ENCODE measurements around the gene POU2F2.

DNA sequence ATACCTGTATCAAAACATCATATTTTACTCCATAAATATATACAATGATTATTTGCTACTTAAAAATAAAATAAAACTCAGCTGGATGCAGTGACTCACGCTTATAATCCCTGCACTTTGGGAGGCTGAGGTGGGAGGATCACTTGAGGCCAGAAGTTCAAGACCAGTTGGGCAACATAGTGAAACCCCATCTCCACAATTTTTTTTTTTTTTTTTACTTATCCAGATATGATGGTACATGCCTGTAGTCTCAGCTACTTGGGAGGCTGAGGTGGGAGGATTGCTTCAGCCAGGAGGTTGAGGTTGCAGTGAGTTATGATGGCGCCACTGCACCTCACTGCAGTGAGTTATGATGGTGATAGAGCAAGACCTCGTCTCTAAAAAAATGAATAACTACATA, 22.4 kb downstream of the POU2F2 start:
- no peak for TF ChIP-seq TCF7 (IDR thresholded peaks at IDR 0.05; ENCODE audit: borderline replicate concordance)
- TF ChIP-seq, protein P1, sequence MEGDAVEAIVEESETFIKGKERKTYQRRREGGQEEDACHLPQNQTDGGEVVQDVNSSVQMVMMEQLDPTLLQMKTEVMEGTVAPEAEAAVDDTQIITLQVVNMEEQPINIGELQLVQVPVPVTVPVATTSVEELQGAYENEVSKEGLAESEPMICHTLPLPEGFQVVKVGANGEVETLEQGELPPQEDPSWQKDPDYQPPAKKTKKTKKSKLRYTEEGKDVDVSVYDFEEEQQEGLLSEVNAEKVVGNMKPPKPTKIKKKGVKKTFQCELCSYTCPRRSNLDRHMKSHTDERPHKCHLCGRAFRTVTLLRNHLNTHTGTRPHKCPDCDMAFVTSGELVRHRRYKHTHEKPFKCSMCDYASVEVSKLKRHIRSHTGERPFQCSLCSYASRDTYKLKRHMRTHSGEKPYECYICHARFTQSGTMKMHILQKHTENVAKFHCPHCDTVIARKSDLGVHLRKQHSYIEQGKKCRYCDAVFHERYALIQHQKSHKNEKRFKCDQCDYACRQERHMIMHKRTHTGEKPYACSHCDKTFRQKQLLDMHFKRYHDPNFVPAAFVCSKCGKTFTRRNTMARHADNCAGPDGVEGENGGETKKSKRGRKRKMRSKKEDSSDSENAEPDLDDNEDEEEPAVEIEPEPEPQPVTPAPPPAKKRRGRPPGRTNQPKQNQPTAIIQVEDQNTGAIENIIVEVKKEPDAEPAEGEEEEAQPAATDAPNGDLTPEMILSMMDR (IDR thresholded peaks at IDR 0.05 in 2 of 3, conservative IDR thresholded peaks at IDR 0.05 in 1 of 3; ENCODE audit: control insufficient read depth in 2 of 3, extremely low read depth in 1 of 3, insufficient read depth in 1 of 3, low read depth in 3 of 3, low read length in 3 of 3), result no peak
- no peak for TF ChIP-seq RFX5 (IDR thresholded peaks at IDR 0.05; ENCODE audit: low read depth, low read length)
- no peak for TF ChIP-seq TAF1 (IDR thresholded peaks at IDR 0.05; ENCODE audit: borderline replicate concordance, low read depth, low read length)
- TF ChIP-seq EP300 (IDR thresholded peaks at IDR 0.05; ENCODE audit: borderline replicate concordance in 1 of 2, control insufficient read depth in 1 of 2, low read depth in 2 of 2, low read length in 2 of 2), result no peak
- no peak for TF ChIP-seq RELA (IDR thresholded peaks at IDR 0.05; ENCODE audit: borderline replicate concordance, partially characterized antibody)
- no peak for TF ChIP-seq CREB1 (IDR thresholded peaks at IDR 0.05; ENCODE audit: low read depth)
- no peak for TF ChIP-seq POLR2AphosphoS5 (IDR thresholded peaks at IDR 0.05; ENCODE audit: low read length)

Measured in GM12878 (cell line).